ENCODE data around the gene SOX15. TPM values are rescaled to one million over a fixed set of nuclear protein-coding genes. Genes with fewer than 3 reads are reported as not detected.

The SOX15 gene
- total and polyA plus RNA-seq, 2 experiments from 2014 or later: 0.13 to 0.89 TPM

DNA sequence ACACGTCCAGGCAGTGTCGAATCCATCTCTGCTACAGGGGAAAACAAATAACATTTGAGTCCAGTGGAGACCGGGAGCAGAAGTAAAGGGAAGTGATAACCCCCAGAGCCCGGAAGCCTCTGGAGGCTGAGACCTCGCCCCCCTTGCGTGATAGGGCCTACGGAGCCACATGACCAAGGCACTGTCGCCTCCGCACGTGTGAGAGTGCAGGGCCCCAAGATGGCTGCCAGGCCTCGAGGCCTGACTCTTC, 17.6 kb downstream of the SOX15 start:
- TF ChIP-seq EZH2phosphoT487 (IDR thresholded peaks at IDR 0.05; ENCODE audit: low read depth, severe bottlenecking, unreplicated experiment) (no peak), EZH2 (IDR thresholded peaks at IDR 0.05; ENCODE audit: borderline replicate concordance) (no peak)
- TF ChIP-seq, protein P1, sequence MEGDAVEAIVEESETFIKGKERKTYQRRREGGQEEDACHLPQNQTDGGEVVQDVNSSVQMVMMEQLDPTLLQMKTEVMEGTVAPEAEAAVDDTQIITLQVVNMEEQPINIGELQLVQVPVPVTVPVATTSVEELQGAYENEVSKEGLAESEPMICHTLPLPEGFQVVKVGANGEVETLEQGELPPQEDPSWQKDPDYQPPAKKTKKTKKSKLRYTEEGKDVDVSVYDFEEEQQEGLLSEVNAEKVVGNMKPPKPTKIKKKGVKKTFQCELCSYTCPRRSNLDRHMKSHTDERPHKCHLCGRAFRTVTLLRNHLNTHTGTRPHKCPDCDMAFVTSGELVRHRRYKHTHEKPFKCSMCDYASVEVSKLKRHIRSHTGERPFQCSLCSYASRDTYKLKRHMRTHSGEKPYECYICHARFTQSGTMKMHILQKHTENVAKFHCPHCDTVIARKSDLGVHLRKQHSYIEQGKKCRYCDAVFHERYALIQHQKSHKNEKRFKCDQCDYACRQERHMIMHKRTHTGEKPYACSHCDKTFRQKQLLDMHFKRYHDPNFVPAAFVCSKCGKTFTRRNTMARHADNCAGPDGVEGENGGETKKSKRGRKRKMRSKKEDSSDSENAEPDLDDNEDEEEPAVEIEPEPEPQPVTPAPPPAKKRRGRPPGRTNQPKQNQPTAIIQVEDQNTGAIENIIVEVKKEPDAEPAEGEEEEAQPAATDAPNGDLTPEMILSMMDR (IDR thresholded peaks at IDR 0.05; ENCODE audit: poor library complexity): no peak
- H2AFZ ChIP-seq: peak overlapping the region; percentile 18
- no peaks in the 10 kb centered on the region for H3K9me3 ChIP-seq (ENCODE audit: low read depth)
- peak overlapping the region; percentile 14 for H3K4me3 ChIP-seq
- H3K27me3 ChIP-seq: no peaks in the 10 kb centered on the region
- no peak for DNase-seq (ENCODE audit: low spot score)
- peaks cover 26% of the 10 kb centered on the region for H3K4me1 ChIP-seq (ENCODE audit: insufficient read depth)
- 0% methylated on average over 11 of the region's 11 CpGs for WGBS (ENCODE audit: low lambda C conversion rate, missing lambda C conversion rate)
- H4K20me1 ChIP-seq (ENCODE audit: insufficient read depth, poor library complexity, severe bottlenecking): peaks cover 39% of the 10 kb centered on the region
- peak overlapping the region; percentile 81 for H3K4me2 ChIP-seq
- H3K36me3 ChIP-seq (replicated peaks; ENCODE audit: insufficient read depth, low read depth): peaks cover 3% of the 10 kb centered on the region
- peak overlapping the region; percentile 92 for H3K27ac ChIP-seq
- H3K79me2 ChIP-seq: peaks cover 55% of the 10 kb centered on the region
- no peaks in the 10 kb centered on the region for H3K9me2 ChIP-seq (replicated peaks; ENCODE audit: insufficient read depth)

DNA sequence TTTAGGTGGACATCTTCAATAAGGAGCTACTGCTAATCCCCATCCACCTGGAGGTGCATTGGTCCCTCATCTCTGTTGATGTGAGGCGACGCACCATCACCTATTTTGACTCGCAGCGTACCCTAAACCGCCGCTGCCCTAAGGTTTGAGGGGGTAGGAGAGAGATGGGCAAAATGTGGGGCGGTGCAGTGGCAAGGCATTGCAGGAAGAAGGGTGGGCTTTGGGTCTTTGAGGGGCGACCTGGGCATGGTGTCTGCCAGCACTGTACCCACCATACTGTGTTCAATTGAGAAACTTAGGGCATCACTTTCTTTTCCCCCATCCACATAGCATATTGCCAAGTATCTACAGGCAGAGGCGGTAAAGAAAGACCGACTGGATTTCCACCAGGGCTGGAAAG, 19.5 kb downstream of the SOX15 start:
- over 99% methylated on average over 10 of the region's 10 CpGs for WGBS (ENCODE audit: low lambda C conversion rate, missing lambda C conversion rate)
- H3K4me1 ChIP-seq (ENCODE audit: insufficient read depth): peaks cover 18% of the 10 kb centered on the region

DNA sequence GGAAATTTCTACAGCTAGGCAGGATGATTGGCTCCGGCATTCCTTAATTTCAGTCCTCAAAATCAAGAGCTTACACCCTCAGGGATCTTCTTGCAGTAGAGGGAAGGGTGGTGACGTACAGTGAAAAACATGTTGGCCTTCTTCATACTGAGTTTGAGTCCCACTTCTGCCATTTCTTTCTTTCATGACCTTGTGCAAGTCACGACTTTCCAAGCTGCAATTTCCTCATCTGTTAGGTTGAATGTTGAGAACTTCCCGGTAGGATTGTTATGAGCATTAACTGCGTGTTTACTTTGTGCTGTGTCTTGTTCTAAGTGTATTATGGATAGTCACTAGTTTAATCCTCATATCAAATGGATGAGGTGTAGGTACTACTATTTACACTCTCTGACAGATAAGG, 20.3 kb downstream of the SOX15 start:
- peak; percentile 1 for DNase-seq (ENCODE audit: low spot score)
- Histone ChIP-seq H4K20me1 (ENCODE audit: insufficient read depth, poor library complexity, severe bottlenecking) (peaks cover 12% of the 10 kb centered on the region), H3K27me3 (no peaks in the 10 kb centered on the region), H2AFZ (no peak overlapping the region), H3K27ac (no peak overlapping the region), H3K79me2 (peaks cover 52% of the 10 kb centered on the region), H3K4me3 (no peak overlapping the region), H3K9me3 (ENCODE audit: low read depth) (no peaks in the 10 kb centered on the region), H3K4me1 (ENCODE audit: insufficient read depth) (peaks cover 11% of the 10 kb centered on the region), H3K36me3 (replicated peaks; ENCODE audit: insufficient read depth, low read depth) (no peaks in the 10 kb centered on the region), H3K9me2 (replicated peaks; ENCODE audit: insufficient read depth) (no peaks in the 10 kb centered on the region), H3K4me2 (no peak overlapping the region)
- 97% methylated on average over 5 of the region's 5 CpGs for WGBS (ENCODE audit: low lambda C conversion rate, missing lambda C conversion rate)
- TF ChIP-seq, protein P1 (IDR thresholded peaks at IDR 0.05; ENCODE audit: poor library complexity): no peak
- TF ChIP-seq EZH2phosphoT487 (IDR thresholded peaks at IDR 0.05; ENCODE audit: low read depth, severe bottlenecking, unreplicated experiment): no peak
- no peak for TF ChIP-seq EZH2 (IDR thresholded peaks at IDR 0.05; ENCODE audit: borderline replicate concordance)

More for the DNA sequence above, 19.5 kb downstream of the SOX15 start:
- no peak overlapping the region for H3K4me3 ChIP-seq
- TF ChIP-seq EZH2phosphoT487 (IDR thresholded peaks at IDR 0.05; ENCODE audit: low read depth, severe bottlenecking, unreplicated experiment) (no peak), EZH2 (IDR thresholded peaks at IDR 0.05; ENCODE audit: borderline replicate concordance) (no peak)
- TF ChIP-seq, protein P1 (IDR thresholded peaks at IDR 0.05; ENCODE audit: poor library complexity): no peak
- peaks cover 20% of the 10 kb centered on the region for H4K20me1 ChIP-seq (ENCODE audit: insufficient read depth, poor library complexity, severe bottlenecking)
- no peak overlapping the region for H3K27ac ChIP-seq
- peaks cover 53% of the 10 kb centered on the region for H3K79me2 ChIP-seq
- no peaks in the 10 kb centered on the region for H3K9me2 ChIP-seq (replicated peaks; ENCODE audit: insufficient read depth)
- peaks cover 3% of the 10 kb centered on the region for H3K36me3 ChIP-seq (replicated peaks; ENCODE audit: insufficient read depth, low read depth)
- H2AFZ ChIP-seq: no peak overlapping the region
- no peaks in the 10 kb centered on the region for H3K27me3 ChIP-seq
- peak; percentile 1 for DNase-seq (ENCODE audit: low spot score)
- H3K9me3 ChIP-seq (ENCODE audit: low read depth): no peaks in the 10 kb centered on the region
- H3K4me2 ChIP-seq: no peak overlapping the region

Measured in hepatocyte (in vitro differentiated cells).